ENCODE results near the gene EBF3.

Gene EBF3, protein sequence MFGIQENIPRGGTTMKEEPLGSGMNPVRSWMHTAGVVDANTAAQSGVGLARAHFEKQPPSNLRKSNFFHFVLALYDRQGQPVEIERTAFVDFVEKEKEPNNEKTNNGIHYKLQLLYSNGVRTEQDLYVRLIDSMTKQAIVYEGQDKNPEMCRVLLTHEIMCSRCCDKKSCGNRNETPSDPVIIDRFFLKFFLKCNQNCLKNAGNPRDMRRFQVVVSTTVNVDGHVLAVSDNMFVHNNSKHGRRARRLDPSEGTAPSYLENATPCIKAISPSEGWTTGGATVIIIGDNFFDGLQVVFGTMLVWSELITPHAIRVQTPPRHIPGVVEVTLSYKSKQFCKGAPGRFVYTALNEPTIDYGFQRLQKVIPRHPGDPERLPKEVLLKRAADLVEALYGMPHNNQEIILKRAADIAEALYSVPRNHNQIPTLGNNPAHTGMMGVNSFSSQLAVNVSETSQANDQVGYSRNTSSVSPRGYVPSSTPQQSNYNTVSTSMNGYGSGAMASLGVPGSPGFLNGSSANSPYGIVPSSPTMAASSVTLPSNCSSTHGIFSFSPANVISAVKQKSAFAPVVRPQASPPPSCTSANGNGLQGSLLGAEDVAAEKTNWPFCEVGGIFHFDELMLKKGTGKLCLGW

DNA sequence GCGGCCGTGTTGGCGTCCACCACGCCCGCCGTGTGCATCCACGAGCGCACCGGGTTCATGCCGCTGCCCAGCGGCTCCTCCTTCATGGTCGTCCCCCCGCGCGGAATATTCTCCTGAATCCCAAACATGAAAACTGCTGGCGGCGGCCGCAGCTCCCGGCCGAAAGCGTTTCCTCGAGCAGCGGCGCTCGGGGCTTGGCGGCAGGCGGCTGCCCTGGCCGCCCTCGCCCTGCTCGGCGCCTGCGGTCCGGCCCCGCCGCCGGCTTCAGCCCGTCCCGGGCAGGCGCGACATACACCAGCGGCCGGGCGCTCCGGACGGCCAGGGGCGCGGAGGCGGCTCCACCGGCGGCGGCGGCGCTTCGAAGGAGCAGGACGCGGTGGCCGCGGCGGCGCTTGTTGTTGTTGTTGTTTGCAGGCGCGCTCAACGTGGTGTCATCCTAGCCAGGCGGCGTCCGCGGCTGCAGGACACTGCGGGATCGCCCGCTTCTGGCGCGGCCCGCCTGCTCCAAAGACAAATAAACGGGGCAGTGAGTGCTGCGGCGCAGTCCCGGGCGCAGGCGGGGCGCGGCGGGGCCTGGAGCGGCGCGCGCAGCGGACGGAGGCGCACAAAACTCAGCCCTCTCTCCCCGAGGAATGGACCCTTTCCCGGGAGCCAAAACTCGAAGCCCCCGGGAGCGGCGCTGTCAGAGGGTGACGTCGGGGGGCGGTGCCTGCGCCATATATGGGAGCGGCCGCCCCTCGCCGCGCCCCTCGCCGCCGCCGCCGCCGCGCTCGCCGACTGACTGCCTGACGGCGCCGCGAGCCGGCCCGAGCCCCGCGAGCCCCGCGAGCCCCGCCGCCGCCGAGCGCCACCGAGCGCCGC is at the start of gene EBF3:
EBF3 (minus strand) TSS at position 634 of the 861 bp plus-strand sequence; CDS start at position 128, 506 bp downstream.
- DNase-seq (ENCODE audit: low read depth) = no peak
- TF ChIP-seq, protein P1, sequence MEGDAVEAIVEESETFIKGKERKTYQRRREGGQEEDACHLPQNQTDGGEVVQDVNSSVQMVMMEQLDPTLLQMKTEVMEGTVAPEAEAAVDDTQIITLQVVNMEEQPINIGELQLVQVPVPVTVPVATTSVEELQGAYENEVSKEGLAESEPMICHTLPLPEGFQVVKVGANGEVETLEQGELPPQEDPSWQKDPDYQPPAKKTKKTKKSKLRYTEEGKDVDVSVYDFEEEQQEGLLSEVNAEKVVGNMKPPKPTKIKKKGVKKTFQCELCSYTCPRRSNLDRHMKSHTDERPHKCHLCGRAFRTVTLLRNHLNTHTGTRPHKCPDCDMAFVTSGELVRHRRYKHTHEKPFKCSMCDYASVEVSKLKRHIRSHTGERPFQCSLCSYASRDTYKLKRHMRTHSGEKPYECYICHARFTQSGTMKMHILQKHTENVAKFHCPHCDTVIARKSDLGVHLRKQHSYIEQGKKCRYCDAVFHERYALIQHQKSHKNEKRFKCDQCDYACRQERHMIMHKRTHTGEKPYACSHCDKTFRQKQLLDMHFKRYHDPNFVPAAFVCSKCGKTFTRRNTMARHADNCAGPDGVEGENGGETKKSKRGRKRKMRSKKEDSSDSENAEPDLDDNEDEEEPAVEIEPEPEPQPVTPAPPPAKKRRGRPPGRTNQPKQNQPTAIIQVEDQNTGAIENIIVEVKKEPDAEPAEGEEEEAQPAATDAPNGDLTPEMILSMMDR (IDR thresholded peaks at IDR 0.05; ENCODE audit: low read depth, low read length, missing control alignments) = no peak
- H3K4me3 ChIP-seq (ENCODE audit: low read depth, low read length) = peak within 1 kb of the TSS; percentile 9; the same call in 1 of the 2 replicates

DNA sequence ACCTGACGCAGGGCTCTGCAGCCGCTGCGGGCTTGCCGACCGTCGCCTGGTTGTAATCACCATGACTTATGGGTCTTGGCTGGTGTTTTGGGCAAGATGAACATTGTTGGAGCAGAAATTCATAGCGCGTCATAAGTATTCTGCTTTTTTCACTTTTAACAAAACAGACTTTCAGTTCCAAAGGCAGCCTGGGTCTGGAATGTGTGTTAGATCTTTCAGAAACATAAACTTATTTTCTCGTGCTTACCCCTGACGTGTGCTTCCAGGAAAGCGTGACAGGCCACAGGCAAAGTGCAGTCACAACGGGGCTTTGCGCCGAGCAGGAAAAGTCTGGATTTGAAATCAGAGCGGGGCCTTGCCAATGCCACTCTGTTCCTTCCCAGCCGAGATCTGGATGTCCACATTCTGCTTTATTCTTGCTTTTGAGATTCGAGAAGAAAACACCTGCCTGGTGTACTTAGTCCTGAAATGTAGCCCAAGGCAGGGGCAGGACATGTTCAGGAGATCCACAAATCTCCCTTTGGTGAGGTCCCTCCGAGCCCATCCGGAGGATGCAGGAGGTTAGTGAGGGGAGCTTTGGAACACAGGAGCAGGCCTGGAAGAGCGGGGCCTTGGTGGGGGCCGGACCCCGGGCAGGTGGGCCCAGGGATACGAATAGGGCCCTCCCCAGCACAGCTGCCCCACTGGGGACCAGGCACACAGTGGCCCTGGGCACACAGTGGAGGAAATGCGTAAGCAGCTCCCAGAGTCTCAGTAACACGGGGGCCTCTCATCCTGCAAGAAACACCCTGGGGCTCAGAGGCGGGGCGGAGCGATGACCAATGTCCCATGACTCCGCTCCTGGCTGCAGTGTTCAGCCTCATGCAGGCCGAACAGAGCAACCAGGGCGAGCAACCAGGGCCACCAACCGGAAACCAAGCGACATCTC is 49.5 kb upstream of the EBF3 start:
- H3K4me3 ChIP-seq (ENCODE audit: low read depth, low read length) = no peak overlapping the region
- TF ChIP-seq, protein P1 (IDR thresholded peaks at IDR 0.05; ENCODE audit: low read depth, low read length, missing control alignments) = no peak
- DNase-seq (ENCODE audit: low read depth) = no peak

DNA sequence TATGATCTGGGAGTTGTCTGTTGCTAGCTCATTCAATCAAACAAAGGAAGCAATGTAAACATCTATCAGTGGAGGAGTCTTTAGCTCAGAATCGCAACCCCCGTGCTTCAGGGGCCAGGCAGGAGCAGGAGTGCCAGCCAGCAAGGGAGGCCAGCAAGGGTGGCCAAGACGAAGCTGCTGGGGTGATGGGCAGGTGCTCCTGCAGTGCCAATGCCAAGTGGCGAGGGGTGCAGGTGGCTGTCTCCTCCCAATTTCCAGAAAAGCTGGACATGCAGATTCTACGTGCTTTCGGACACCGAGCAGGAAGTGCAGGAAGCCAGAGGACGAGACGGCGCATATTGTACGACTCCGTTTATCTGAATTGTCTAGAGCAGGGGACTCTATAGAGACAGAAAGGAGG is 48.1 kb upstream of the EBF3 start:
- no peak for DNase-seq (ENCODE audit: low read depth)
- TF ChIP-seq, protein P1 (IDR thresholded peaks at IDR 0.05; ENCODE audit: low read depth, low read length, missing control alignments) = no peak
- H3K4me3 ChIP-seq (ENCODE audit: low read depth, low read length) = no peak overlapping the region

DNA sequence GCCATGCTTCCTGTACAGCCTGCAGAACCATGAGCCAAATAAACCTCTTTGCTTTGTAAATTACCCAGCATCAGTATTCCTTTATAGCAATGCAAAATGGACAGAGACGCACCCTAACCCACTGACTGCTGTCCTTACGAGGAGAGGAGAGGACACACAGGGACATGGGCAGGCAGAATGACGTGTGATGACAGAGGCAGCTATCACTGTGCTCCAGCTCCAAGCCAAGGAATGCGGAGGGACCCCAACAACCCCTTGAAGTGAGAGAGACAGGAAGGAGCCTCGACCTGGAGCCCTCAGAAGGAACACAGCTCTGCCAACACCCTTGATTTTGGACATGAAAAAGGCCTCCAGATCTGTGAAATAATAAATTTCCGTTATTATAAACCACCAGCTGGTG is 46.6 kb upstream of the EBF3 start:
- no peak for DNase-seq (ENCODE audit: low read depth)
- TF ChIP-seq, protein P1 (IDR thresholded peaks at IDR 0.05; ENCODE audit: low read depth, low read length, missing control alignments) = no peak
- no peak overlapping the region for H3K4me3 ChIP-seq (ENCODE audit: low read depth, low read length)

DNA sequence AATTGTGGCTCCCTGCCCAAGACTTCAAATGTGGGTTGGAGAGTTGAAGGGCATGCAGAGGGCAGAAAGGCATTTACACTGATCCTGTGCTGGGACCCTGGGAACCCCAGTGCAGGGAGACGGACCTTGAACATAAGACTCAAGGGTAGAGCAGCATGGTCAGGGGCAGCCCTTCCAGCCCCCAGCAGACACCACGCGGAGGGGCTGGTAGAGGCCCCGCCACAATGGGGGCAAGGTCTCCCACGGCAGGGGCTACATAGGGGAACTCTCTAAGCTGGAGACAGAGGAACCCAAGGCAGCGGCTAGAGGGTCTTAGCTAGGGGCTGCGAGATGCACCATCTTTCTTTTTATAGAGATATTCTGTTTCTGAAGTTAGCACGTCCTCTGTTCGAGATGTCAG is 45.2 kb upstream of the EBF3 start:
- no peak for DNase-seq (ENCODE audit: low read depth)
- H3K4me3 ChIP-seq (ENCODE audit: low read depth, low read length) = no peak overlapping the region
- TF ChIP-seq, protein P1 (IDR thresholded peaks at IDR 0.05; ENCODE audit: low read depth, low read length, missing control alignments) = no peak
